Breast epithelium (tissue), 4 donors: Measurements from ENCODE around the gene KSR2. TPM values are rescaled to one million over a fixed set of nuclear protein-coding genes. Genes with fewer than 3 reads are reported as not detected.

ENCODE experiments used
- DNase-seq, 2 donors: peaks; one replicate each; pipeline ENCODE4 v3.0.0-alpha.2; 2019; ENCODE audit warnings: low spot score in 2 of 2
- H3K27ac ChIP-seq, 2 donors: fragments of 200-600 bp; sonication (generic) in 1 of 2; one replicate each; pipeline ENCODE4 v1.5.1; 2016 to 2019; ENCODE audit warnings: mild to moderate bottlenecking in 1 of 2
- H3K27me3 ChIP-seq, 2 donors: fragments of 200-600 bp; sonication (generic) in 1 of 2; one replicate each; pipeline versions ENCODE4 v1.5.1 to v1.6.0; 2017 to 2019; ENCODE audit warnings: control low read depth in 1 of 2, mild to moderate bottlenecking in 1 of 2
- H3K36me3 ChIP-seq: fragments of 200-600 bp; one replicate; pipeline ENCODE4 v1.5.1; 2019
- H3K4me1 ChIP-seq, 2 donors: fragments of 200-600 bp; sonication (generic); one replicate each; pipeline ENCODE4 v1.5.1; 2016 to 2019; ENCODE audit warnings: control low read depth in 1 of 2
- H3K4me3 ChIP-seq, 3 donors: fragments of 200-600 bp; sonication (generic); 1 replicate in 2 of 3; 2 replicates in 1 of 3; pipeline ENCODE4 v1.5.1; 2016 to 2019; ENCODE audit warnings: mild to moderate bottlenecking in 3 of 3, moderate library complexity in 2 of 3
- H3K9me3 ChIP-seq, 2 donors: fragments of 200-600 bp; sonication (generic) in 1 of 2; one replicate each; pipeline ENCODE4 v1.5.1; 2016 to 2019; ENCODE audit warnings: control low read depth in 1 of 2
- POLR2A ChIP-seq: fragments of 450-650 bp; IDR thresholded peaks from one replicate; pipeline ENCODE4 v1.6.1; 2016; ENCODE audit warnings: antibody characterized with exemption, mild to moderate bottlenecking, moderate library complexity
- POLR2AphosphoS5 ChIP-seq, 3 donors: sonication (generic); formaldehyde crosslinking; IDR thresholded peaks; one replicate each; pipeline ENCODE4 v1.6.1; 2017; ENCODE audit warnings: antibody characterized with exemption in 3 of 3
- intact Hi-C: fragments of 100-400 bp; cut with DNase I; formaldehyde crosslinking; loops from one replicate; pipeline ENCODE4 v1.15.1; 2023; ENCODE audit warnings: low total_unique reads
- total RNA-seq, 3 donors: library from RNA; depleted of rRNA; stranded (reverse); fragments of >200 nt; gene quantifications; one replicate each; pipeline ENCODE4 v1.1.0, GENCODE V29; 2016
- TF ChIP-seq, protein P1 (sequence below), 3 donors: fragments of 450-650 bp; IDR thresholded peaks; one replicate each; pipeline ENCODE4 v1.5.1; 2016 to 2017; ENCODE audit warnings: antibody characterized with exemption in 3 of 3, mild to moderate bottlenecking in 3 of 3, moderate library complexity in 3 of 3

KSR2 gene
- 1 to 10 TPM in 1 of 3 donors, under 1 TPM in 2; under 0.01 to 1.9 (median 0.33) TPM for total RNA-seq

DNA sequence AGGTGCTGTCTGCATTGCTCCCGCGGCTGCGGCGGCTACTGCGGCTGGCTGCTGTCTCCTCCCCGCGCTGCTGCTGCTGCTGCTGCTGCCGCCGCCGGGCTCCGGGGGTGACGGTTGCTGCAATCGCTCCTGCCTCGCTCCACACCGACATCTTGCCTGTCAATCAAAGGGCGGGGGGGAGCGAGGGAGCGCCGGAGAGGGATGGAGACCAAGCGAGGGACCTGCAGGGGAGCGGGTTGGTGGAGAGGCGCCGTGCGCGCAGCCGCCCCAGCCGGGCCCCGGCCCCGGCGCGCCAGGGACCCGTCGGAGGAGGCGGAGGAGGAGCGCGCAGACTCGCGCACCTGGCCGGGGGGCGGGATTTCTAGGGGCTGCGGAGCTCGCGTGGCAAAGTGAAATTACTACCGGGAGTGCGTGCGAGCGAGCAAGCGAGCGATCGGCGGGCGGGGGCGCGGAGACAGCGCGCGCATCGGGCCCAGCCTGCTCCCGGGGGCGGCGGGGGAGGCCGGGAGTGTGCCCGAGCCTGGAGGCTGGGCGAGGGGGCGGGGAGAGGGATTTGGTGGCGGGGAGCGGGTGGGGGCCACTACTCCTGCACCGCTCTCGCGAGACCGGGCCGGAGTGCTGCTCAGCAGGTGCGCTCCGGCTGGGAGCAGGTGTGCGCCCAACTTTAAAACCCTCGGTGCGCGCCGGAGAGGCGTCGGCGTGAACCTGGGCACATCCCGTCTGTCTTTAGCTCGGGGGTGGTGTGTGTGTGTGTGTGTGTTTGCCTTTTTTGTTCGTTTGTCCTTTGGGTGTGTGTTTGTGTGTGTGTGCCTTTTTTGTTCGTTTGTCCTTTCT lies at the start of gene KSR2:
KSR2 (minus strand) TSS at position 165 of the 834 bp plus-strand sequence. CDS start 735 bp downstream, outside the sequence.
- DNase-seq = peak; percentile 41 to 66
- Histone ChIP-seq H3K9me3 (peaks cover 7 to 20% of the 10 kb centered on the region in 2 donors), H3K4me1 (no peaks in the 10 kb centered on the region), H3K27me3 (peaks cover 0 to 15% of the 10 kb centered on the region in 2 donors), H3K27ac (peak within 1 kb of the TSS; percentile 29 to 42), H3K36me3 (no peaks in the 10 kb centered on the region), H3K4me3 (peak within 1 kb of the TSS; percentile 15 to 67 (median 62))
- intact Hi-C loops = no loop called here
- TF ChIP-seq, protein P1, sequence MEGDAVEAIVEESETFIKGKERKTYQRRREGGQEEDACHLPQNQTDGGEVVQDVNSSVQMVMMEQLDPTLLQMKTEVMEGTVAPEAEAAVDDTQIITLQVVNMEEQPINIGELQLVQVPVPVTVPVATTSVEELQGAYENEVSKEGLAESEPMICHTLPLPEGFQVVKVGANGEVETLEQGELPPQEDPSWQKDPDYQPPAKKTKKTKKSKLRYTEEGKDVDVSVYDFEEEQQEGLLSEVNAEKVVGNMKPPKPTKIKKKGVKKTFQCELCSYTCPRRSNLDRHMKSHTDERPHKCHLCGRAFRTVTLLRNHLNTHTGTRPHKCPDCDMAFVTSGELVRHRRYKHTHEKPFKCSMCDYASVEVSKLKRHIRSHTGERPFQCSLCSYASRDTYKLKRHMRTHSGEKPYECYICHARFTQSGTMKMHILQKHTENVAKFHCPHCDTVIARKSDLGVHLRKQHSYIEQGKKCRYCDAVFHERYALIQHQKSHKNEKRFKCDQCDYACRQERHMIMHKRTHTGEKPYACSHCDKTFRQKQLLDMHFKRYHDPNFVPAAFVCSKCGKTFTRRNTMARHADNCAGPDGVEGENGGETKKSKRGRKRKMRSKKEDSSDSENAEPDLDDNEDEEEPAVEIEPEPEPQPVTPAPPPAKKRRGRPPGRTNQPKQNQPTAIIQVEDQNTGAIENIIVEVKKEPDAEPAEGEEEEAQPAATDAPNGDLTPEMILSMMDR (IDR thresholded peaks at IDR 0.05) = no peak
- TF ChIP-seq POLR2AphosphoS5 (IDR thresholded peaks at IDR 0.05) (no peak), POLR2A (no peak)

DNA sequence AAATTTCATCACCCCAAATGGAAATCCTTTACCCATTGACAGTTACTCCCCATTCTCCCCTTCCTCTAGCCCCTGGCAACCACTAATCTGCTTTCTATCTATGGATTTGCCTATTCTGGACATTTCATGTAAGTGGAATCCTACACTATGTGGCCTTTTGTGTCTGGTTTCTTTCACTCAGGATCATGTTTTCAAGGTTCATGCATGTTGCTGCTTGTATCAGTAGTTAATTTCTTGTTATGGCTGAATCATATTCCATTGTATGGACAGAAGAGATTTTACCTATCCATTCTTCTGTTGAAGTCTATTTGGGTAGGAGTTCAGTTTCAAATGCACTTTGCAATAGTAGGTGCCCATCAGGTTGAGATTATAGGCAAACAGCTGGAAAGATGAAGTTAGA lies 49.1 kb upstream of the KSR2 start:
- no peak overlapping the region for H3K4me3 ChIP-seq
- DNase-seq = no peak
- H3K4me1 ChIP-seq = no peaks in the 10 kb centered on the region
- H3K27me3 ChIP-seq = no peaks in the 10 kb centered on the region
- TF ChIP-seq POLR2AphosphoS5 (IDR thresholded peaks at IDR 0.05) = no peak
- TF ChIP-seq, protein P1 (IDR thresholded peaks at IDR 0.05) = no peak
- no peaks in the 10 kb centered on the region for H3K36me3 ChIP-seq
- H3K27ac ChIP-seq = no peak overlapping the region
- intact Hi-C loops = no loop called here
- no peaks in the 10 kb centered on the region for H3K9me3 ChIP-seq

DNA sequence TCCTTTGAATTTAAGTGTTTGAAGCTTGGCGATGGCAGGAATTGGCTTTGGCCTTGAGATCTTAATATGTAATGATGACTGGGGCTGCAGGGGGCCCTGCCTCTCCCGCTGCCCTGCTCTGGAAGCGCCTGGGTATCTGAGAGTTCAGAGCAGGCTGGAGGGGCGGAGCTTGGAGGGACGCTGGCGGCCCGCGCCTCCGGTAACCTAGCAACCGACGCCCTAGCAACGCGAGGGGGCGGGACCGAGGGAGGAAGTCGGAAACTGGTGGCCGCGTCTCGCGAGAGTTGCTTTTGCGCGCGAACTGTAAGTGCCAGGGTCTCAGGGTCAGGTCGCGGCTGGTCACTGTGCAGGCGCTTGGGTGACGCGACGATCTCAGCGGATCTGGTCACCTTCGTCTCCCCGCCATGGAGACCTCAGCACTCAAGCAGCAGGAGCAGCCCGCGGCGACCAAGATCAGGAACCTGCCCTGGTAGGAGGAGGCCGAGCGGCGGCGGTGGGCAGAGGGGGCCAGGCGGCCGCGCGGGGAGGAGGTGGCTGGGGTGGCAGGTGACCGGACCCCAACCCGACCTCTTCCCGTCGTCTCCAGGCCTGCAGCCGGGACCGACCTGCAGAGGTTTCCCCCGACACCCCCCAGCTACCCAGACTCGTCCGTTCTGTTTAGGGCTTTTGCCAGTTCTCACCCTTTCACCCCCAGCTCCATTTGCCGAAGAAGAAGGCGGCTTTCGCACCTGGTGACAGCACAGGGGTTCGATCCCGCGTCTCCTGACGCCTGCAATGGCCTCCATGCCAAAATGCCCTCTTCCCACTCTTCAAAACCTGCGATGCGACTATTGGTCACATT lies 47.9 kb upstream of the KSR2 start, which contains the start of gene RFC5:
RFC5 (plus strand) TSS at position 280 of the 841 bp plus-strand sequence; CDS start at position 405, 125 bp downstream.
- TF ChIP-seq POLR2A (no peak), POLR2AphosphoS5 (IDR thresholded peaks at IDR 0.05) (peak; percentile 32 to 62 (median 51))
- TF ChIP-seq, protein P1 (IDR thresholded peaks at IDR 0.05) = peak in 1 of 3 donors; percentile 2
- intact Hi-C loops = no loop called here

DNA sequence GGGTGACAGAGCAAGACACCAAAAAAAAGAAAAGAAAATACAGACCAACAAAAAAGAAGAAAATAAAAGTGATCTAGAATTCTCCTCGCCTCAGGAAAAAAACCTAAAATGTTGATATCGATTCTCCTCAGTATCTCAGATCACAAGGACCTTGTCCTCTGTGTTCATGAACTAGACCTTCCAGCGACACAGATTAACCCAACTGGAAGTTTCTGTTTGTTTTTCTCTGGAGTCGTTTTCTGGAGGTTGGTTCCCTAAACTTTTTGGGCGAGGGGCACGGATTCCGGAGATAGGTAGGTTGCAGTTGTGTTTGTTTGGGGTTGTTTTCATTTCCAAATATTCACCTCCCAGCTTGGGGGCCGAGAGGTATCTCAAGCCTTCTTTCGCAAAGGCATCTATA lies 47.2 kb upstream of the KSR2 start:
- intact Hi-C loops = no loop called here
- no peaks in the 10 kb centered on the region for H3K9me3 ChIP-seq
- peak overlapping the region; percentile 94 to 95 (median 94) for H3K4me3 ChIP-seq
- TF ChIP-seq POLR2AphosphoS5 (IDR thresholded peaks at IDR 0.05) (no peak), POLR2A (no peak)
- TF ChIP-seq, protein P1 (IDR thresholded peaks at IDR 0.05) = no peak
- H3K4me1 ChIP-seq = no peaks in the 10 kb centered on the region
- H3K27ac ChIP-seq = no peak overlapping the region
- no peaks in the 10 kb centered on the region for H3K27me3 ChIP-seq
- H3K36me3 ChIP-seq = no peaks in the 10 kb centered on the region
- DNase-seq = no peak

More for the DNA sequence above, 47.9 kb upstream of the KSR2 start, which contains the start of gene RFC5:
- H3K27me3 ChIP-seq = no peaks in the 10 kb centered on the region
- no peaks in the 10 kb centered on the region for H3K4me1 ChIP-seq
- H3K36me3 ChIP-seq = no peaks in the 10 kb centered on the region
- peak within 1 kb of the TSS; percentile 50 to 58 for H3K27ac ChIP-seq
- H3K4me3 ChIP-seq = peak within 1 kb of the TSS; percentile 94 to 95 (median 94)
- no peaks in the 10 kb centered on the region for H3K9me3 ChIP-seq
- DNase-seq = peak; percentile 95 to 98
